NCI-H526 treated with DMSO at 0.1 percent for 48 hours (cell line): ENCODE results near the gene SH3BP2.

Experiments used
- DNase-seq: peaks from one replicate; lab custom pipeline; 2025; lab: John Stamatoyannopoulos, UW

Gene SH3BP2, protein sequence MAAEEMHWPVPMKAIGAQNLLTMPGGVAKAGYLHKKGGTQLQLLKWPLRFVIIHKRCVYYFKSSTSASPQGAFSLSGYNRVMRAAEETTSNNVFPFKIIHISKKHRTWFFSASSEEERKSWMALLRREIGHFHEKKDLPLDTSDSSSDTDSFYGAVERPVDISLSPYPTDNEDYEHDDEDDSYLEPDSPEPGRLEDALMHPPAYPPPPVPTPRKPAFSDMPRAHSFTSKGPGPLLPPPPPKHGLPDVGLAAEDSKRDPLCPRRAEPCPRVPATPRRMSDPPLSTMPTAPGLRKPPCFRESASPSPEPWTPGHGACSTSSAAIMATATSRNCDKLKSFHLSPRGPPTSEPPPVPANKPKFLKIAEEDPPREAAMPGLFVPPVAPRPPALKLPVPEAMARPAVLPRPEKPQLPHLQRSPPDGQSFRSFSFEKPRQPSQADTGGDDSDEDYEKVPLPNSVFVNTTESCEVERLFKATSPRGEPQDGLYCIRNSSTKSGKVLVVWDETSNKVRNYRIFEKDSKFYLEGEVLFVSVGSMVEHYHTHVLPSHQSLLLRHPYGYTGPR

DNA sequence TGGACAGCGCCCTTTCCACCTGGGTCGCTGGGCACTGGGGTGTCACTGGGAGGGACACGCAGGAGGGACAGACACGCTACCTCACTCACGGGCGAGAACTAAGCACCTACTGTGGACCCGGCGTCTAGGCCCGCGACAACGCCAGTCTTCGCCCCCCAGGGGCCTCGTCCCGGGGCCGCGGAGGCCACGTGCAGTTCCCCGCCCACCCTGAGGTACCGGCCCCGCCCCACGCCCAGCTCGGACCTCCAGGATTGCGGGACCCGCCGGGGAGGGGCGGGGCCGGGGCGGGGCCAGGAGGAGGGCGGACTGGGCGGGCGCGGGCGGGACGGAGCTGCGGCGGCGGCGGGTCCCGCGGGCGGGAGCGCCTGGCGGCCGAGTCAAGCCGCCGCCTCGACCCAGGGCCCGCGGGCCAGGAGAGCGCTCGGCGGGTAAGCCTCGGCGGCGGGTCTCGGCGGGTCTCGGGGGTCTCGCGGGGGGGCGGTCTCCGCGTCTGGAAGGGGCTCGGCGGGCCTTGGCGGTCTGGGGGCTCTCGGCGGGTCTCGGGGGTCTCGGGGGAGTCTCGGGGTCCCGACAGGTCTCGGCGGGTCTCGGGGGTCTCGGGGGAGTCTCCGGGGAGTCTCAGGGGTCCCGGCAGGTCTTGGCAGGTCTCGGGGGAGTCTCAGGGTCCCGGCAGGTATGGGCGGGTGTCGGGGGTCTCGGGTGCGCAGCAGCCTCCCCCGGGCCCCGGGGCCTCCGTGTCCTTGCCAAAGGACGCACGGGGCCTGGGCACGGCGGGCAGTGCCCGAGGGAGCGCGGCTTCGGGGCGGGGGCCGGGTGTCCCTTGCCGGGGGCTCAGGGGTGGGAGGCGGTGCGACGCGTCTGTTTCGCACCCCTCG is at the start of gene SH3BP2:
Gene SH3BP2, plus strand, starts transcription at position 375 of the 875 bp plus-strand sequence. CDS start 27,533 bp downstream, outside the sequence.
- peak; percentile 34 for DNase-seq

GRCh38 chr4:2743518-2744445 is 49.1 kb upstream of the SH3BP2 start:
- no peak for DNase-seq

GRCh38 chr4:2744576-2745270 is 48.2 kb upstream of the SH3BP2 start:
- DNase-seq, result no peak

GRCh38 chr4:2745516-2745915 is 47.4 kb upstream of the SH3BP2 start:
- DNase-seq, result no peak

DNA sequence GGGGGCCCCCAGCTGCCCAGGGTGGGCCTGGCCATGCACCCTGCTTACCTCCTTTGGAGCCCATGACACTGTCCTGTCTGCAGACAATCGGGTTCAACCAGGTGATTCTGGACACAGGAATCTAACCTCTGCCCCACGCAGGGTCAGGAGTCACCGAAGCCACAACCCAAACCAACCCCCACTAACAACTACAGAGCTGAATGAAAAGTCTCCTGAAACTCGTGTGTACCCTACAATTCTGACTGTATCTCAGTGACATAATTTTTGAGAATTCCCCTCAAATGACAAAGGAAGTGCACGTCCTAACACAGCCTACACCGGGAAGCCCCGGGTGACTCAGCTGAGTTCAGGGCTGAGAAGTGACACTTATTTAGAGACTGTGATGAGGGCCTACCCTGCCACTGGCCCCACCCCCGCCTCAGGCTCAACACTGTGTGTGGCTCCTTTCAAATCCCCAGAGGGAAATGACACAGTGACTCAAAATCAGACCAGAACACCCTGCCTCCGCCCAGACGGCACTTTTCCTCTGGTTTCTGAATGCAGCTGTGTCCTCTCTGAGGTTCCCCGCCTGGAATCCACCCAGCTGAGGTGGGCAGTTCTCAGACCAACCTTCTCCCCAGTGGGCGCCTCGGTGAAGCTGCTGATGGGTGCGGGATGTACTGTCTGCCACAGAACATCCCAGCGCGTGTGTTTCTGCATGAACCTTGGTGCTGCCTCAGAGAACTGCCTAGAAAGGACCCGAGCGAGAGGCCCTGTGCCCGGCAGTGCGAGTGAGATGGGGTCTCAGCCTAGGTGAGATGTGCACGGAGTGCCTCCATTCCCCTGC is 46.7 kb upstream of the SH3BP2 start:
- DNase-seq, result no peak

DNA sequence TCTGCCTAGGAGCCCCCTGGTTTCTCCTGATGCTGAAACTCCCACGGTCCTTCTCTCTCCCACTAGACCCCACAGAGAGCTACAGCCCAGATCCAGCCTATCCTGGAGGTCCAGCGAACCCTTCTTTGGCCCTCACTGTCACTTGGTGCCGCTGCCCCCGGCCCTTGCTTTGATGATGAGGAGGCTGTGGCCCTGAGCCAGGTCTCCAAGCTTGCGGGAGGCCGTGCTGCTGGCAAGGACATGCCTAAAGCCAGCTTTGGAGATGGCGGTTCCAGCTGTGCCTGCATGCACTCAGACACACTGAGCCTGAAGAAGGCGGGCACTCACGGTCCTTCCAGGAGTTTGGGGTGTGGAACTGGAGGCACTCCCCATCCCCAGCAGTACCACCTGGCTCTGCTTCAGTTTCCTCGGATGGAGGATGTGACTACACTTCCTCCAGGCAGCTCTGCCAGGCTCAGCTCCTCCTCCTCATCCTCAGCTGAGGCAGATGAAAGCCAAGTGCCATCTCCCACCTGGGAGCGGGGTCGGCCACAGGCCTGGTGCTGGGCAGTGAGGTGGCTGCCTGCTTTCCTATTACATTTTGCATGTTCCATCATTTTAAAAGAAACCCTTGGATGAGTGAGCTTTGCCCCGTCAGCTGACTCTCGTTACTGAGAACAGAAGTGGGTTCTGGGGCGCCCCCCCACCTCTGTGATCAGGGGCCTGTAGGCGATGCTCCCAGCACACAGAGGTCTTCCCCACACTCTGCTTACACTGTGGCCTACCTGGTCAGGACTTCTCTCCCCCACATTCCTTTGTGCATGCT is 45.8 kb upstream of the SH3BP2 start:
- DNase-seq, result no peak

DNA sequence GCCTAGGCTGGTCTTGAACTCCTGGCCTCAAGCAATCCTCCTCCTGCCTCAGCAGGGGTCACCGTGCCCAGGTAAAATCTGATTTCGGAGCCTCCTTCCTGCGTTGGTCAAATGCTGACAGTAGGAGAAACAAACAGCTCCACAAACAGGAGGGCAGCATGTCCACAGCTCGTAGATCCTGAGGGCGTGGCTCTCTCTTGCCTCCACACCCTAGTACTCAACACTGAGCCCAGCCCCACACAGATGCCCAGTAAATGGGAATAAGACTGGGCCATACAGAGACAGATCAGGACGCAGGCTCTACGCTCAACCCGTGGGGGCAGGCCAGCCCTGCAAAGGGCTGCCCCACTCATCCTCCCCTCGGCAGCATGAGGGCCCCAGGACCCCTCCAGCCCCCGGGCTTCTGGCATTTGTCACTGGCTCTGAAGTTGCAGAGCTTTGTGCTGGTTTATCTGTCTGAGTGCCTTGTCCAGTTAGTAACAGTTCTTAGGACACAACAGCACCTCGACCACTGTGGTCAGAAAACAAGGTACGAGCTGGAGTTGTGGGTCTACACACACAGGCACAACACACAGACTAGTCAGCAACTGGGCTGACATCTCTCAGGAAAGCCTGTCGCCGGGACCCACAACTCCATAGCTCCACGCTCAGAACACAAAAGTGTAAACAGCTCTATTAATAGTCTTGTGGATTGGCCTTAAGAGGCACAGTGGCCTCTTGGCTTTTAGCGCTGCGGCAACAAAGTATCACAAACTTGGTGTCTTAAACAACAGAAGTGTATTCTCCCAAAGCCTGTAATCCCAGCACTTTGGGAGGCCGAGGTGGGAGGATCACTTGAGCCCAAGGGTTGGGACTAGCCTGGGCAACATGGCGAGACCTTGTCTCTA is 41.9 kb upstream of the SH3BP2 start:
- no peak for DNase-seq

GRCh38 chr4:2753436-2753835 is 39.4 kb upstream of the SH3BP2 start:
- no peak for DNase-seq

- DNase-seq, result no peak
Measured at GRCh38 chr4:2754848-2755819, 37.8 kb upstream of the SH3BP2 start.

- DNase-seq, result peak; percentile 38
Measured at GRCh38 chr4:2755821-2756690, 36.8 kb upstream of the SH3BP2 start, which contains the start of gene TNIP2. Gene TNIP2 (minus strand): TSS chr4:2756336. CDS start chr4:2756289, 47 bp downstream.

- DNase-seq, result no peak
Measured at GRCh38 chr4:2756691-2757350, 36.1 kb upstream of the SH3BP2 start.

GRCh38 chr4:2757426-2757825 is 35.5 kb upstream of the SH3BP2 start:
- no peak for DNase-seq

- DNase-seq, result no peak
Measured at GRCh38 chr4:2761035-2761923, 31.6 kb upstream of the SH3BP2 start.

- no peak for DNase-seq
Measured at GRCh38 chr4:2762048-2762447, 30.8 kb upstream of the SH3BP2 start.
